OCI-LY3 (cell line): ENCODE measurements around the gene LRRC39.

Experiments used
- EZH2phosphoT487 ChIP-seq: fragments of 200-600 bp; shearing (Covaris generic); IDR thresholded peaks from 2 replicates; pipeline ENCODE4 v1.6.1; 2018; ENCODE audit warnings: antibody characterized with exemption, mixed run types, low read depth
- TF ChIP-seq, protein P1 (sequence below): fragments of 200-600, 300-600 bp; sonication (generic); IDR thresholded peaks from 2 replicates; pipeline ENCODE4 v1.5.1; 2014; ENCODE audit warnings: antibody characterized with exemption, low read length, low read depth

- TF ChIP-seq, protein P1, sequence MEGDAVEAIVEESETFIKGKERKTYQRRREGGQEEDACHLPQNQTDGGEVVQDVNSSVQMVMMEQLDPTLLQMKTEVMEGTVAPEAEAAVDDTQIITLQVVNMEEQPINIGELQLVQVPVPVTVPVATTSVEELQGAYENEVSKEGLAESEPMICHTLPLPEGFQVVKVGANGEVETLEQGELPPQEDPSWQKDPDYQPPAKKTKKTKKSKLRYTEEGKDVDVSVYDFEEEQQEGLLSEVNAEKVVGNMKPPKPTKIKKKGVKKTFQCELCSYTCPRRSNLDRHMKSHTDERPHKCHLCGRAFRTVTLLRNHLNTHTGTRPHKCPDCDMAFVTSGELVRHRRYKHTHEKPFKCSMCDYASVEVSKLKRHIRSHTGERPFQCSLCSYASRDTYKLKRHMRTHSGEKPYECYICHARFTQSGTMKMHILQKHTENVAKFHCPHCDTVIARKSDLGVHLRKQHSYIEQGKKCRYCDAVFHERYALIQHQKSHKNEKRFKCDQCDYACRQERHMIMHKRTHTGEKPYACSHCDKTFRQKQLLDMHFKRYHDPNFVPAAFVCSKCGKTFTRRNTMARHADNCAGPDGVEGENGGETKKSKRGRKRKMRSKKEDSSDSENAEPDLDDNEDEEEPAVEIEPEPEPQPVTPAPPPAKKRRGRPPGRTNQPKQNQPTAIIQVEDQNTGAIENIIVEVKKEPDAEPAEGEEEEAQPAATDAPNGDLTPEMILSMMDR: no peak
- no peak for TF ChIP-seq EZH2phosphoT487
Measured at GRCh38 chr1:100164702-100165101, 13.4 kb downstream of the LRRC39 start.
